A549 (cell line): ENCODE data around the gene SLC19A3.

ENCODE experiments used
- CTCF ChIP-seq: fragments of >200 bp; sonication (Bioruptor Twin); formaldehyde crosslinking; IDR thresholded peaks from 3 replicates; pipeline ENCODE4 v1.5.1; 2016
- JUNB ChIP-seq: fragments of >200 bp; sonication (Bioruptor Twin); formaldehyde crosslinking; IDR thresholded peaks from 2 replicates; pipeline ENCODE4 v1.6.1; 2016
- POLR2A ChIP-seq: IDR thresholded peaks from 2 replicates; pipeline ENCODE4 v1.6.1; 2012; ENCODE audit warnings: mild to moderate bottlenecking, low read length
- TP53 ChIP-seq: fragments of 250-450 bp; sonication (Bioruptor Pico); IDR thresholded peaks from 2 replicates; pipeline ENCODE4 v1.5.0; 2021; ENCODE audit warnings: mild to moderate bottlenecking, moderate library complexity

GRCh38 chr2:227661827-227662226, 56.0 kb downstream of the SLC19A3 start:
- TF ChIP-seq CTCF = no peak
- no peak for TF ChIP-seq TP53
- no peak for TF ChIP-seq JUNB
- TF ChIP-seq POLR2A = no peak
